A549 (cell line): ENCODE data around the gene NXPH4. TPM values are rescaled to one million over a fixed set of nuclear protein-coding genes. Genes with fewer than 3 reads are reported as not detected.

Experiments
- ATAC-seq, 2 experiments: fragments of 200-7000 bp in 1 of 2; fragments of >200 bp in 1 of 2; cut with Nextera tagmentation in 1 of 2; cut with Tn5 transposase in 1 of 2; 3 replicates each; pipeline versions ENCODE4 v1.8.0 to v1.9.1; 2018 to 2020; ENCODE audit warnings: mild to moderate bottlenecking in 1 of 2, moderate library complexity in 1 of 2
- CTCF ChIA-PET: fragments of 300-600 bp; sonication (Branson Sonifier 250); formaldehyde crosslinking; extraction: SDS; loops from one replicate; lab custom pipeline; 2021; ENCODE audit warnings: antibody characterized with exemption, inconsistent platforms; lab: Yijun Ruan, JAX
- POLR2A ChIA-PET: fragments of 350-600 bp; formaldehyde crosslinking; extraction: SDS; loops from one replicate; lab custom pipeline; 2021; ENCODE audit warnings: antibody characterized with exemption, inconsistent platforms; lab: Yijun Ruan, JAX
- DNase-seq, 2 experiments: peaks; one replicate each; pipeline versions ENCODE4 v3.0.0 to v3.0.0-alpha.2; 2011 to 2016; ENCODE audit warnings: low read depth in 1 of 2, low spot score in 1 of 2
- FAIRE-seq: peaks from 2 replicates; lab custom pipeline; 2011; peaks lifted over from hg19 to GRCh38; lab: Jason Lieb, UNC
- H3K27ac ChIP-seq, 2 experiments: fragments of >200 bp; sonication (Bioruptor Twin); formaldehyde crosslinking; 3 replicates each; pipeline ENCODE4 v1.5.1; 2016 to 2017
- H3K4me1 ChIP-seq: fragments of >200 bp; sonication (Bioruptor Twin); formaldehyde crosslinking; 3 replicates; pipeline ENCODE4 v1.6.1; 2016
- H3K4me2 ChIP-seq: fragments of >200 bp; sonication (Bioruptor Twin); formaldehyde crosslinking; 3 replicates; pipeline ENCODE4 v1.6.1; 2016
- H3K4me3 ChIP-seq: fragments of >200 bp; sonication (Bioruptor Twin); formaldehyde crosslinking; 3 replicates; pipeline ENCODE4 v1.5.1; 2016
- H3K9me3 ChIP-seq: fragments of >200 bp; sonication (Bioruptor Twin); formaldehyde crosslinking; 3 replicates; pipeline ENCODE4 v1.6.1; 2016
- CBX8 ChIP-seq: fragments of 200-600 bp; sonication (generic); IDR thresholded peaks from 2 replicates; pipeline ENCODE4 v1.6.1; 2016
- CHD4 ChIP-seq: fragments of 200-600 bp; sonication (generic); IDR thresholded peaks from 2 replicates; pipeline ENCODE4 v1.6.1; 2016; ENCODE audit warnings: antibody characterized with exemption, mild to moderate bottlenecking, borderline replicate concordance
- CTCF ChIP-seq: fragments of >200 bp; sonication (Bioruptor Twin); formaldehyde crosslinking; IDR thresholded peaks from 3 replicates; pipeline ENCODE4 v1.5.1; 2016
- EP300 ChIP-seq, 2 experiments: fragments of >200 bp; sonication (Bioruptor Twin); formaldehyde crosslinking; IDR thresholded peaks; 2 replicates in 1 of 2; 3 replicates in 1 of 2; pipeline ENCODE4 v1.6.1; 2016 to 2017
- ESRRA ChIP-seq: fragments of 150-350 bp; IDR thresholded peaks from 2 replicates; pipeline ENCODE4 v1.6.1; 2014; ENCODE audit warnings: mild to moderate bottlenecking, low read length, borderline replicate concordance
- FOSB ChIP-seq: fragments of 250-450 bp; sonication (Bioruptor Pico); IDR thresholded peaks from 2 replicates; pipeline ENCODE4 v1.5.0; 2020; ENCODE audit warnings: mild to moderate bottlenecking, moderate library complexity
- FOXS1 ChIP-seq: fragments of 250-450 bp; sonication (Bioruptor Pico); IDR thresholded peaks from 2 replicates; pipeline ENCODE4 v1.5.0; 2020; ENCODE audit warnings: mild to moderate bottlenecking, moderate library complexity
- HMGXB4 ChIP-seq: fragments of 250-450 bp; sonication (Bioruptor Pico); IDR thresholded peaks from 2 replicates; pipeline ENCODE4 v1.5.0; 2021; ENCODE audit warnings: mild to moderate bottlenecking, moderate library complexity, borderline replicate concordance
- HOXA7 ChIP-seq: fragments of 250-450 bp; sonication (Bioruptor Pico); IDR thresholded peaks from 2 replicates; pipeline ENCODE4 v1.5.0; 2020; ENCODE audit warnings: mild to moderate bottlenecking, moderate library complexity
- JUN ChIP-seq, 2 experiments: fragments of >200 bp; sonication (Bioruptor Twin); formaldehyde crosslinking; IDR thresholded peaks; 2 replicates in 1 of 2; 3 replicates in 1 of 2; pipeline ENCODE4 v1.6.1; 2016 to 2017
- KDM1A ChIP-seq: fragments of 200-600 bp; sonication (generic); IDR thresholded peaks from 2 replicates; pipeline ENCODE4 v1.6.1; 2016; ENCODE audit warnings: low read depth, mild to moderate bottlenecking
- MAFK ChIP-seq: fragments of 450-650 bp; IDR thresholded peaks from 2 replicates; pipeline ENCODE4 v1.6.1; 2014; ENCODE audit not compliant: partially characterized antibody
- NR3C1 ChIP-seq: fragments of >200 bp; sonication (Bioruptor Twin); formaldehyde crosslinking; IDR thresholded peaks from 3 replicates; pipeline ENCODE4 v1.6.1; 2017
- PBX3 ChIP-seq: IDR thresholded peaks from 2 replicates; pipeline ENCODE4 v1.6.1; 2012
- POLR2A ChIP-seq: IDR thresholded peaks from 2 replicates; pipeline ENCODE4 v1.6.1; 2012; ENCODE audit warnings: mild to moderate bottlenecking, low read length
- RAD21 ChIP-seq, 2 experiments: fragments of >200 bp in 1 of 2; sonication (Bioruptor Twin) in 1 of 2; formaldehyde crosslinking in 1 of 2; IDR thresholded peaks in 1 of 2; conservative IDR thresholded peaks in 1 of 2; 2 replicates in 1 of 2; 3 replicates in 1 of 2; pipeline ENCODE4 v1.6.1; 2012 to 2018; ENCODE audit warnings: inconsistent platforms in 1 of 2
- RARB ChIP-seq: fragments of 250-450 bp; sonication (Bioruptor Pico); IDR thresholded peaks from 2 replicates; pipeline ENCODE4 v1.8.0; 2021; ENCODE audit warnings: mild to moderate bottlenecking, moderate library complexity
- RCOR1 ChIP-seq: fragments of 150-350 bp; IDR thresholded peaks from 2 replicates; pipeline ENCODE4 v1.6.1; 2014; ENCODE audit warnings: antibody characterized with exemption, low read length, low read depth
- RNF2 ChIP-seq: fragments of 200-600 bp; sonication (generic); IDR thresholded peaks from 2 replicates; pipeline ENCODE4 v1.6.1; 2016; ENCODE audit warnings: low read depth, mild to moderate bottlenecking, antibody characterized with exemption, moderate library complexity, borderline replicate concordance
- TFCP2L1 ChIP-seq: fragments of 250-450 bp; sonication (Bioruptor Pico); IDR thresholded peaks from 2 replicates; pipeline ENCODE4 v1.5.0; 2021; ENCODE audit warnings: mild to moderate bottlenecking
- WGBS: methylation state at CpG from one replicate; pipeline ENCODE4 v1.1.6; 2017; ENCODE audit errors: missing lambda C conversion rate; 5-methylcytosine and 5-hydroxymethylcytosine counted together
- polyA plus RNA-seq, 4 experiments: library from polyadenylated mRNA; depleted of rRNA in 3 of 4; stranded (reverse); fragments of >200 nt; fragmentation: RNase III in 1 of 4; extraction: RNeasy Plus Mini Kit Qiagen cat#74134 plus additional on column Dnase treatment in 1 of 4; gene quantifications; 2 replicates in 3 of 4; 3 replicates in 1 of 4; pipeline ENCODE4 v1.2.3, GENCODE V29; 2011 to 2017
- small RNA-seq, 6 experiments: library from RNA; depleted of rRNA; stranded (forward); fragments of <200 nt; gene quantifications; one replicate each; pipeline ENCODE3, GENCODE V24; 2012

Gene NXPH4
- polyA plus RNA-seq, 2 of the 4 experiments (the other 2 are of a cell fraction) = 0.52 to 3.5 TPM

DNA sequence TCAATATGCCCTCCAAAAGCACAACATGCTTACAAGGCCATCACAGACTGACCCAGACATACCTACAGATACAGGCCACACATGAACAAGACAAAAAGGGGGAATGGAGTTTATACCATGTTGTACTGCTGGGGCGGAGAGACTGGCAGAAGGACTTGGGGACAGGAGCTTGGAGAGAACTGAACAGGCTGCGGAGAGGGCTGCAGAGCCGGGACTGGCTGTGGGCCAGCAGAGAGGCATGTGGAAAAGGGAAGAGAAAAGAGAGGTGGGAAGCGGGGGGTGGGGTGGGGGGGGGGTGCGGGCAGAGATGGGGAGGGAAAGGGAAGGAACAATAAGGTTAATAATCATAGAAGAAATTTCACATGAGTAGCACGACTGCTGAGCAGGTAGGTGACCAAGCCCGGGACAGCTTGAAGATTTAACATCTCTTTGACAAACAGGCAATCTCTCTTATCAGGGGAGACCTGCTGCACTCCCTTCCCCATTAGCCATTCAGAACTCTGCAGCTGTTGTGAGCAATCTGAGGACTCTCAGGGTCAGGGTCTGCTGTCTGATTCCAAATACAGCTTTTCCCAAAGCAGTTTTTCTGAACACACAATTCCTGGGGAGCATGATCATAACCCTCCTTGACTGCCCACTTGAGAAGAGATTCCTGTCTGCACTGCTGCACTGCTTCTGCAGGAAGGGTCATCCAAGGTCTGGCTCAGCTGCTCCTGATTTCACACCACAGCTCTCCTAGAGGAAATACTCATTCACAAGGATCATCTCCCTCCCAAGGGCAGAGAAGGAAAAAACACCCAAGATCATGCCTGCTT lies 56.0 kb downstream of the NXPH4 start:
- ChIA-PET POLR2A (no interaction called here), CTCF (interaction anchor here (0.6 to 18.3 kb wide), 9 partner anchors 8 to 190 kb away, joined by 3 to 316 read pairs (median 4); partner anchors contain the start of genes GLI1 and INHBE)
- Histone ChIP-seq H3K9me3 (no peaks in the 10 kb centered on the region), H3K4me1 (no peaks in the 10 kb centered on the region), H3K4me3 (no peak overlapping the region), H3K4me2 (no peak overlapping the region), H3K27ac (no peak overlapping the region)
- FAIRE-seq (no peak), DNase-seq (no peak), ATAC-seq (no peak)
- TF ChIP-seq POLR2A (no peak), PBX3 (no peak), JUN (IDR thresholded peaks at IDR 0.05) (no peak), NR3C1 (no peak)
- WGBS = 93% methylated on average over 5 of the region's 7 CpGs

GRCh38 chr12:57273516-57273915 lies 56.9 kb downstream of the NXPH4 start:
- ChIA-PET POLR2A (no interaction called here), CTCF (interaction anchor here (0.6 to 18.3 kb wide), 9 partner anchors 9 to 189 kb away, joined by 3 to 316 read pairs (median 4); partner anchors contain the start of genes GLI1 and INHBE)
- FAIRE-seq (no peak), ATAC-seq (no peak), DNase-seq (no peak)
- H3K4me1 ChIP-seq = no peaks in the 10 kb centered on the region
- TF ChIP-seq KDM1A = no peak
- TF ChIP-seq HOXA7 = no peak
- no peak for TF ChIP-seq MAFK
- TF ChIP-seq POLR2A = no peak
- no peak for TF ChIP-seq TFCP2L1 (CRISPR knock-in tag)
- TF ChIP-seq RCOR1 = no peak
- TF ChIP-seq FOXS1 (CRISPR knock-in tag) = no peak
- no peak for TF ChIP-seq EP300 (IDR thresholded peaks at IDR 0.05)
- TF ChIP-seq CTCF = no peak
- no peak for TF ChIP-seq RARB (CRISPR knock-in tag)
- no peak for TF ChIP-seq HMGXB4 (CRISPR knock-in tag)
- TF ChIP-seq CBX8 = no peak
- no peak for TF ChIP-seq FOSB (CRISPR knock-in tag)
- no peak for TF ChIP-seq ESRRA
- no peak for TF ChIP-seq CHD4
- TF ChIP-seq RNF2 = no peak
- TF ChIP-seq RAD21 (conservative IDR thresholded peaks at IDR 0.05 in 1 of 2, IDR thresholded peaks at IDR 0.05 in 1 of 2) = no peak
- H3K4me3 ChIP-seq = no peak overlapping the region
- no peak overlapping the region for H3K4me2 ChIP-seq
- H3K27ac ChIP-seq = no peak overlapping the region
- no peaks in the 10 kb centered on the region for H3K9me3 ChIP-seq

Small RNAs within 50 kb of the gene (small RNA-seq; reads per million reads assigned to genes)
- gene MIR1228 = 0 to 18.2 (median 2.7) reads per million in 6 experiments

Other genes with a start within 250 kb of the NXPH4 start
- 9.5 and 9.8 TPM in 2 replicates for gene ZBTB39, start 210.2 kb upstream of the NXPH4 start, polyA plus RNA-seq (2011; rRNA removed)
- gene ZBTB39, start 210.2 kb upstream of the NXPH4 start, polyA plus RNA-seq (2017; fragmentation: RNase III; extraction: RNeasy Plus Mini Kit Qiagen cat#74134 plus additional on column Dnase treatment) = 4.3 to 4.7 TPM (median 4.5 TPM) in 3 replicates
- 0.16 and 0.26 TPM in 2 replicates for gene TAC3, start 200.3 kb upstream of the NXPH4 start, polyA plus RNA-seq (2011; rRNA removed)
- gene TAC3, start 200.3 kb upstream of the NXPH4 start, polyA plus RNA-seq (2017; fragmentation: RNase III; extraction: RNeasy Plus Mini Kit Qiagen cat#74134 plus additional on column Dnase treatment) = not detected in 3 replicates
- 1.9 and 3.1 TPM in 2 replicates for gene MYO1A, start 166.7 kb upstream of the NXPH4 start, polyA plus RNA-seq (2011; rRNA removed)
- 0.17 to 0.67 TPM (median 0.50 TPM) in 3 replicates for gene MYO1A, start 166.7 kb upstream of the NXPH4 start, polyA plus RNA-seq (2017; fragmentation: RNase III; extraction: RNeasy Plus Mini Kit Qiagen cat#74134 plus additional on column Dnase treatment)
- 24.7 and 28.4 TPM in 2 replicates for gene NEMP1, start 138.0 kb upstream of the NXPH4 start, polyA plus RNA-seq (2011; rRNA removed)
- 11.9 to 13.2 TPM (median 12.7 TPM) in 3 replicates for gene NEMP1, start 138.0 kb upstream of the NXPH4 start, polyA plus RNA-seq (2017; fragmentation: RNase III; extraction: RNeasy Plus Mini Kit Qiagen cat#74134 plus additional on column Dnase treatment)
- 8.6 and 10.1 TPM in 2 replicates for gene NAB2, start 127.7 kb upstream of the NXPH4 start, polyA plus RNA-seq (2011; rRNA removed)
- 7.0 to 9.8 TPM (median 7.8 TPM) in 3 replicates for gene NAB2, start 127.7 kb upstream of the NXPH4 start, polyA plus RNA-seq (2017; fragmentation: RNase III; extraction: RNeasy Plus Mini Kit Qiagen cat#74134 plus additional on column Dnase treatment)
- gene STAT6, start 105.4 kb upstream of the NXPH4 start, polyA plus RNA-seq (2011; rRNA removed) = 58.8 and 64.6 TPM in 2 replicates
- gene STAT6, start 105.4 kb upstream of the NXPH4 start, polyA plus RNA-seq (2017; fragmentation: RNase III; extraction: RNeasy Plus Mini Kit Qiagen cat#74134 plus additional on column Dnase treatment) = 52.9 to 59.0 TPM (median 58.4 TPM) in 3 replicates
- 5.6 and 11.5 TPM in 2 replicates for gene LRP1, start 88.3 kb upstream of the NXPH4 start, polyA plus RNA-seq (2011; rRNA removed)
- gene LRP1, start 88.3 kb upstream of the NXPH4 start, polyA plus RNA-seq (2017; fragmentation: RNase III; extraction: RNeasy Plus Mini Kit Qiagen cat#74134 plus additional on column Dnase treatment) = 8.6 to 9.6 TPM (median 9.4 TPM) in 3 replicates
- not detected in 2 replicates for gene LRP1-AS, start 69.2 kb upstream of the NXPH4 start, polyA plus RNA-seq (2011; rRNA removed)
- gene LRP1-AS, start 69.2 kb upstream of the NXPH4 start, polyA plus RNA-seq (2017; fragmentation: RNase III; extraction: RNeasy Plus Mini Kit Qiagen cat#74134 plus additional on column Dnase treatment) = not detected in 3 replicates
- gene SHMT2, start 12.9 kb downstream of the NXPH4 start, polyA plus RNA-seq (2011; rRNA removed) = 110 and 113 TPM in 2 replicates
- 150 to 166 TPM (median 156 TPM) in 3 replicates for gene SHMT2, start 12.9 kb downstream of the NXPH4 start, polyA plus RNA-seq (2017; fragmentation: RNase III; extraction: RNeasy Plus Mini Kit Qiagen cat#74134 plus additional on column Dnase treatment)
- gene STAC3, start 34.4 kb downstream of the NXPH4 start, polyA plus RNA-seq (2011; rRNA removed) = 0.40 and 0.62 TPM in 2 replicates
- gene STAC3, start 34.4 kb downstream of the NXPH4 start, polyA plus RNA-seq (2017; fragmentation: RNase III; extraction: RNeasy Plus Mini Kit Qiagen cat#74134 plus additional on column Dnase treatment) = 0.43 to 0.59 TPM (median 0.54 TPM) in 3 replicates
- gene R3HDM2, start 214.2 kb downstream of the NXPH4 start, polyA plus RNA-seq (2011; rRNA removed) = 28.8 and 30.6 TPM in 2 replicates
- 14.0 to 14.7 TPM (median 14.4 TPM) in 3 replicates for gene R3HDM2, start 214.2 kb downstream of the NXPH4 start, polyA plus RNA-seq (2017; fragmentation: RNase III; extraction: RNeasy Plus Mini Kit Qiagen cat#74134 plus additional on column Dnase treatment)
- 0.07 and 0.08 TPM in 2 replicates for gene INHBC, start 218.0 kb downstream of the NXPH4 start, polyA plus RNA-seq (2011; rRNA removed)
- not detected in 3 replicates for gene INHBC, start 218.0 kb downstream of the NXPH4 start, polyA plus RNA-seq (2017; fragmentation: RNase III; extraction: RNeasy Plus Mini Kit Qiagen cat#74134 plus additional on column Dnase treatment)
- gene INHBE, start 238.5 kb downstream of the NXPH4 start, polyA plus RNA-seq (2011; rRNA removed) = 2.4 and 2.9 TPM in 2 replicates
- gene INHBE, start 238.5 kb downstream of the NXPH4 start, polyA plus RNA-seq (2017; fragmentation: RNase III; extraction: RNeasy Plus Mini Kit Qiagen cat#74134 plus additional on column Dnase treatment) = 0.50 to 0.74 TPM (median 0.67 TPM) in 3 replicates
- gene GLI1, start 243.0 kb downstream of the NXPH4 start, polyA plus RNA-seq (2011; rRNA removed) = 27.3 and 30.0 TPM in 2 replicates
- 13.0 to 13.5 TPM (median 13.1 TPM) in 3 replicates for gene GLI1, start 243.0 kb downstream of the NXPH4 start, polyA plus RNA-seq (2017; fragmentation: RNase III; extraction: RNeasy Plus Mini Kit Qiagen cat#74134 plus additional on column Dnase treatment)